Activated CD4-positive, alpha-beta T cell treated with anti-CD3 and anti-CD28 coated beads, Interleukin-2, Interleukin-4, amounts not matched to agents 100 ng/mL and 50 ng/mL, durations not matched to agents 16 hours and 8 hours (primary cell): ENCODE data around the gene IMMP1L.

Source experiments
- DNase-seq: peaks from one replicate; pipeline ENCODE4 v3.0.0-alpha.2; 2020; ENCODE audit warnings: low spot score

Gene IMMP1L

GRCh38 chr11:31387379-31387778, 122.0 kb downstream of the IMMP1L start:
- no peak for DNase-seq

GRCh38 chr11:31383116-31383515, 126.3 kb downstream of the IMMP1L start:
- no peak for DNase-seq
